HL-60 (cell line): ENCODE measurements around the gene SCGN.

ENCODE experiments used
- CTCF ChIP-seq: IDR thresholded peaks from one replicate; pipeline ENCODE4 v1.5.1; 2011; ENCODE audit warnings: low read length, control low read depth, inconsistent platforms; ENCODE audit not compliant: insufficient read depth
- GABPA ChIP-seq: IDR thresholded peaks from 2 replicates; pipeline ENCODE4 v1.6.1; 2012; ENCODE audit warnings: low read depth
- POLR2AphosphoS5 ChIP-seq: IDR thresholded peaks from 2 replicates; pipeline ENCODE4 v1.6.1; 2012; ENCODE audit warnings: low read depth

- TF ChIP-seq CTCF = no peak
- no peak for TF ChIP-seq POLR2AphosphoS5
- TF ChIP-seq GABPA = no peak
Observed at GRCh38 chr6:25642667-25643328, 9.2 kb upstream of the SCGN start.
